HG03280 (cell line): ENCODE data around the gene FOCAD.

ENCODE experiments used
- ATAC-seq: cut with Tn5 transposase; IDR thresholded peaks from one replicate; pipeline ENCODE4 v1.9.1; 2021; ENCODE audit warnings: mild to moderate bottlenecking, moderate library complexity; ENCODE audit not compliant: unreplicated experiment

Gene FOCAD

DNA sequence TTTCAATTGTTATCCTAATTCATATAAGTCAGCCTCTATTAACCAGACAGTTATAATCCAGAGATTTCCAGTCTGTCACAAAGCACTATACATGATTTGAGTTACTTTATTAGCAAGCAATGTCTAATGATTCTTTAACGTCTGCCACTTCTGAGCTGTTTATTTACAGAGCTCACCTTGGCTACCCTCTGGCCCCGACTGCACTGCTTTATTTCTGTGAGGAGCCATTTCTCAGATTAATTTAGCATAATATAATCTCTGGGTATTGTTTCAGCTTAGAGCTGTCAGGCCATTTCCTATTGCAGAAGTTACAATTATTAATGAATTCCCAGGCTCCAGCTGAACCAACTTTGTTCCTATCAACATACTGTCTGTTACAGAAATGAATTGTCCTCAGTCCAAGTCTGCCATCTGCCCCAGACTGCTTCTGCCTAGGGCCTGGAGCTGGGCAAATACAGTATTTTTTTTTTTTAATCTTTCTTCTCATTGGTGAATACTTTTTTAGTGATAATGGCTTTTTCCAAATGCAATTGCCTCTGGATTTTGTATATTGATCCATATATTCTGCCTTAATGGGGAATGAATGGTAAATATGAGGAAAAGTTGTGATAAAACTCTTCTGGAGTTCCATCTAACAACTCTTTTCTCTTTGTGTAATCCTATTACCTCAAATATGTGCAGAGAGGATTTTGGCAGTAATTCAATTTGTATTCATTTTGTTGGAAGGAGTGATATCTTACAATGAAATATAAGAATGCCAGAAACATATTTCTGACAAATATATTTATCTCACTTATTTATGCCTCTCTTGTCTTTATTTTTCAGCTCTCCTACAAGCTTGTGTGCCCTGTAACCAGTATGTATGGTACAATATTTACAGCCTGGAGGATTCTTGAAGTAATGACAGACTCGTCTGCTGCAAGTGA, 104.7 kb downstream of the FOCAD start:
- ATAC-seq = no peak

DNA sequence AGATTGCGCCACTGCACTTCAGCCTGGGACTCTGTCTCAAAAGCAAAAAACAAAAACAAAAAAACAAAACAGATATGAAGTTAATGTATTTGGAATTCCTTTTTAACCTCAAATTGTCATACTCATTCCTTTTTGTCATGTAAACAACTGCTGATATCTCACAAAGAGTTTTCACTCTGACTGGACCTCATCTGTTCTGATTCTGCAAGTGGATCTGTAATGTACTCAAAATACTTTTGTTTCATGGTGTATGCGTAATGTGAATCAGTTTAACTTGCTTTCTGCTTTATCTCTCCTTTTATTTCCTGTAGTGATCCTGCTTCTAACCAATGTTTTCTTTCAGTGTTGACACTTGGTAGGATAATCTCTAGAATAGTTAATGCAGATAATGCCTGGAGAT, 106.7 kb downstream of the FOCAD start:
- ATAC-seq = no peak

DNA sequence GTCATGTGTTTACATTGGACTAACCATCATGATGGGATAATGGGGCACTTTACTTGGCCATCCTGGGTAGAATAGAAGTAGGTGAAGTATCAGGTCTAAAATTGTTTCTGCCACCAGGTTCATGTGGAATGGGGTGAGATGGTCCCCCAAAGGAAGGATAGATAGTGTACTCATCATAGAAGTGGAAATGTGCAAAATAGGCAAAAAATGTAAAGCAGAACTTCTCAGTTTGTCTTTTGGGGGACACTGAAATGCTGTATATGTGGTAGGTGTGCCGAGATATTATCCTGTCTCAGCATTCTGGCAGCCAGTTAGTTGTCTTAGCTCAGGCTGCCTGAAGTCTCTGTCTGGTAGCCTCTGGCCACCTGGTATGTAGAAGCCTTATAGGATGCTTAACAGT, 107.6 kb downstream of the FOCAD start:
- ATAC-seq = no peak

DNA sequence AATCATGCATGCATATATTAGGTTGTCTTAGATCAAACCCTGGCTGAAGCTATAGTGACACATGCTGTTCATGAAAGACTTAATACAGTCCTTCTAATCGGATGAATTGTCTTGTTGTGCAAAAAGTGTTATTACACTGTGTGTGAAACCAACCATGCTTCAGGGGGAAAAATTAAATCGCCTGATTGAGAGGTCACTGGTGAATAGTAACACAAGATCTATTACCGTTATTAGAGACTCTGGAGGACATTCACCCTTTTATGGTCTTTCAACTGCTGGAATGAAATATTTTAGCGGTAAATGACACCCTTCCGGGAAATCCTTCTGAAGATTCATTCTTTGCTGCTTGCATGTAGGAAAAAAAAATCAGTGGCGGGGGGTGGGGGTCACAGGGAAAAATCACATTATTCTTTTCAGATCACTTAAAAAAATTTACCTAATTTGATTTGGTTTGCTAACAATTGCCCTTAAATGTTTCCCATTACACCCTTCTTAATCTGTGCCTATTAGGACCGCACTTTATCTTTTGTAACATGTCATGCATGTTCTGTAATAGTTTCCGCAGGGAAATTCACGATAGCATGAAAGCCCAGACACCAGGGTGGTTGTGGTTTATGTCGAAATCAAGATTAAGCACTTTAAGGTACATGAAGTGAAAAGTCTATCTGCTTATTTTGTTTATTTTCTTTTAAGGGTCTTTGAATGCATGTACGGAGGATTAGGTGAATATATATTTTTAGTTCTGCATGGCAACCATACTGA, 120.6 kb downstream of the FOCAD start:
- ATAC-seq = no peak

DNA sequence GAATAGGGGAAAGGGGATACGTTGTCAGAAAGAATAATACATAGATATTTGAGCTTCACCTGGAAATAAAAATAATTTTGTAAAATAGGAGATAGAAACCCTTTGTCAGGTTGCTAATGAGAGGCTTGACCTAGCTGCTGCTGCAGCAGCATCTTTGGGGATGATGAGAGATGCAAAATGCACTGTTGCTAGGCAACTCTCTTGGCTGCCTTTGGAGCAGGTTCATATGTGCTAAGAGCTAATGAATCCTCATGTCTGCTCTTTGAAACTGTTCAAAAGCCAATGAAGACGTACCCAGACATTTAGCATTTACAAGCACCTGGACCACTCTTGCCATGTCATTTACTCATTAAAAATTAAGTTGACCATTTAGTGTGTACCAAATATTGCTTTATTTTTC, 121.7 kb downstream of the FOCAD start:
- ATAC-seq = no peak

DNA sequence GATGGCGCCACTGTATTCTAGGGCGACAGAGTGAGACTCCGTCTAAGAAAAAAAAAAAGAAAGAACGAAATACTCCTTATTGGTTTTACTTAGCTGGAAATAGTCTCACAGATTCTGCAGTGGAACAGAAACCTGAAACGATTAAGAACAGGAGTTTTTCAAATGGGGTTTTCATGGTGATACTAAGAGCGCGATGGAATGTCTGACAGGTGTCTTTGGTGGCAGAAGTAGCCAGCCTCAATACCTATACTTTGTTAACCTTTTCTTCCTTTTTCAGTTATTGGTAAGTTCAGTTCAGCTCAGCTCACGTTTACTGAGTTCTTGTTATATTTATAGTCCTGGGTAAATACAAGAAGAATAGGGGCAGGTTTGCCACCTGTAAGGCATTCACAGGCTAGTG, 123.9 kb downstream of the FOCAD start:
- no peak for ATAC-seq

DNA sequence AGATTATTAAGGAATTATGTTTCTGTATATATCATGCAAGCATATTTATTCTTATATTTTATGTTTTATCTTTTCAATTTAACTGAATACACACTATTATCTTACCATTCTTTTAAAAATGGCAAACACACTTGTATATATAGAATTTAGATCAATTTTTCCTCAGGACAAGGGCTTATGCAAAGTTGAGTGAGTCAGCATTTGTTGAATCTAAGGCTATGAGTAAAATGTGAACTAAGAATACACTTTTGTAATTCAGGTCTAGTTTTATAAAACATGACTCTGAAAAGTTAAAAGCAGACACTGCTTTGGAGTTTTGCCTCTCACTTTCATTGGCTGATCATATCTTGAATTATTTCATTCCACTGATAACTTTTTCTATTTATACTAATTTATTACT, 127.8 kb downstream of the FOCAD start:
- ATAC-seq = no peak

DNA sequence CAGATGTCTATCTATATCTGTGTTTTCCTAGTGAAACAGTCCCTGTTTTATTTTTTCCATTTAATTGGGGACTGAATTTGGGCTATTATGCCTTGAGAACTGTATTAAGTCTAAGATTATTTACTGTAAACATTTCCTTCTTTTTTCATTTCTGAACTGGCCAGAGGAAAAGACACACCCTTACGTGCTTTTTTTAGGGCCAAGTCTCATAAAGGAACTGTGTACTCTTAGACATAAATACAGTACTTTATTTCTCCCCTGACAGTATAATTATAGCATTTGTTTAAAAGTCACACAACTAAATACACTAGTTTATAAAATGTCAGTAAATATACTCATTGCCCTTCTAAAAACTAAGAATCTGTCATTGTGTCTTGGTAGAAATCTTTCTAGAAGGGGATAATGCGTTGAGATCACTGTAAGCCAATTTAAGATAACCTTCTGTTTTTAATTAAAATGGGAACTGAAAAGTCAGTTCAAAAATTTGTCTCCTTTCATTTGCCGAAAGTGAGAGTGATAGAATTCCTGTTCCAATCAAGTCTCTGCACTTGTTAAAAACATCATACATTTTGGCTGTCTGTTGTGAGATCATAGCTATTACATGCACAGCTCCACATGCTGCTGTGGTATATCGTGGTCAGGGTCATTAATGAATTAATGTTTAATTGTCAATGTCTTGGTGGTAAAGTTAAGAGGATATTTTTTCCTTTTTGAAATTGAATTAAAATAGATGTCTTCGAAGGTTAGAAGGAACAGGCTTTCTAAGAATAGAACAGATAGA, 132.1 kb downstream of the FOCAD start:
- ATAC-seq = no peak

DNA sequence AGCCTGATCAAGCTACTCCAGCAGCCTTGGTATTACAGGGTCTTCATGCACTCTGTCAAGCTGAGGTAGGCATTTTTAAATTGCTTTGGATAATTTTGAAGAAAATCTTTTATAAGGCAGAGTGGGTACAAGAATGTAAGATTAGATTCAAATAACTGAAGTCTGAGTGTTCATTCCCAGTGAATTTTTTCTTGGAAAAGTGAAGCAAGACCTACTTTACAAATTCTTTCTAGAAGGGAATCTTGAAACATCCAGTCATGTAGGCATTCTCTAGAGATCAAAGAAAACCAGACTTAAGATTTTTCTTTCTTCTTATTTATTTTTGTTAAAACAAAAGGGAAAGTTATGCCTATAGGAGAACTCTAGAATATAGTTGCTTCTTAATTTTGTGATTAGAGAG, 139.0 kb downstream of the FOCAD start:
- ATAC-seq = no peak

DNA sequence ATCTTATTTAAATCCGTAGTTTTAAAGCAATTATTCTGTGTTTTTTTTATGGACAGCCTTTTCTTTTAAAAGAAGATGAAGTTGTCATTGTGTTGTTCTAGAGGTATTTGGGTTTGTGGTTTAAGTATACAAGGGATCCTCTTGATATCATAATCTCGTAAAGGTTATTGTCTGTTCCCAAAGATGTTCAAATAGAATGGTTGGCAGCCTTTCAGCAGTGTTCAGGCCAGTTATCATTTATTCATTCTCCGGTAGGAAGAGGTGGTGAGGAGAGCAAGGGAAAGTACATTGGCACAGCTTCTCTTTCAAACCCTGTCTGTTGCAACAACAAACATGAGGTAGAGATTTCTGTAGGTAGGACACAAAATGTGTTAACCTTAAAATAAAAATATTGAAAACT, 147.0 kb downstream of the FOCAD start:
- ATAC-seq = no peak

DNA sequence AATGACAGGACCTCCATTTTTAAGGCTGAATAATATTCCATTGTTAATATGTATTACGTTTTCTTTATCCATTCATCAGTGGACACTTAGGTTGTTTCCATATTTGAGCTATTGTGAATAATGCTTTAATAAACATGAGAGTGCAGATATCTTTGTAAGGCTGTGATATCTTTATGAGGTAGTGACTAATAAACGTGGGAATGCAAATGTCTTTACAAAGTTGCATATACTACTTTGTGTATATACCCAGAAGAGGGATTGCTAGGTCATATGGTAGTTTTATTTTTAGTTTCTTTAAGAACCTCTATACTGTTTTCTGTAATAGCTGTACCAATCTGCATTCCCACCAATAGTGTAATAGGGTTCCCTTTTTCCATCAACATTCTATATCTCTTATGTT, 148.7 kb downstream of the FOCAD start:
- ATAC-seq = no peak

DNA sequence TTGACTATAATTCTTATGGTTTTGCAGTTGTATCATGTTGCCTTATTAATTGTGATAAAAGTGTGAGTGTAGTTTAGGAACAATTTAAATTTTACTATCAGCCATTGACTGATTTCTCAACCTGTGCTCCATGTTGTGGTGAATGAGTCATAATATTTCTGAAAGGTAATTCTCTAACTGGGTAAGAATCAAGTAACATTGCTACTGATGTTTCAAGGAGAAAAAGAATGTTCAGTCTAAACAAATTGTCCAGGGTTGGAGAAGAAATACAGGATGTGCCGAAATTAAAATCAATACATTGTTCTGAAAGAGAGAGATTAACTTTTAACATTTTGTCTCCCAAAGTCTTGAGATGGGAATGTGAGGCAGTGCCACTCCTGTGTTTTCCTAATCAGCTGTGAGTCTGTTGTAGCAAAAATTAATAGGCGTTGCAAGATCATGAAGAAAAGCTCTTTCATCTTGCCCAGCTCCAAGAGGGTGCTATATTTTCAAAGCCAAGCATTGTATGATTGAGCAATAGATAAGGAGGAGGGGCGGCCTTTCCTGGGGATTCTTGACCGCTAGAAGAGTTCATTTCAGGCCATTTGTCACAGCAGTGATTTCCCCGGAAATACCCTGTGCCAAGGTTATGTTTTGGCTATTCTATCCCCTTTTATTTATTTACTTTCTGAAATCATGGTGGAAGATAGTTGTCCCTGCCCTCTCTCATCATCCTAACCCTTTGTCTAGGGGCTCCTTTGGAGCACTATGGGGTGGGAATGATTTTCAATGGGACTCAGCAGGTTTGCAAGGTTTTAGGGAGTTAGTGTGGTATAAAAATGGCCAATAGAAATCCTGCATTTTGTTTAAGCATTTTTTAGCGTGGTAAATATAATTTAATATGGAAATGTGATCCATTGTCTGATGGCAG, 151.6 kb downstream of the FOCAD start:
- ATAC-seq = no peak

DNA sequence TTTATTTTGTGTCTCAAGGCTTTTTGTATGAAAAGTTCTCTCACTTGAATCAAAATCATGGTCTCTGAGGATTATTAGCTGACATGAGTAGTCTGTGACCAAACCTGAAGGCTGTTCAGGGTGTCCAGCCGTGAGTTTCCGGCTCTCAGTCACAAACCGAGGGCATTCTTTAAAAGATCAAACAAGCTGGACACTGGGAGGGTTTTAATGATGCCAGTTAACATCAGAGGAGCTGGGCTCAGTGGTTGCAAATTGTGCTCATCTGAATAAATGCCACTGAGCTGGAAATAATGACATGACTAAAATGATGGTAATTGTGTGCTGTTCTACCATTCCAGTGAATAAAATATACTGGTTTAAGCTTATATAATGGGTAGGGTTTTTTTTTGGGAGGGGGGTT, 153.1 kb downstream of the FOCAD start:
- ATAC-seq = no peak

DNA sequence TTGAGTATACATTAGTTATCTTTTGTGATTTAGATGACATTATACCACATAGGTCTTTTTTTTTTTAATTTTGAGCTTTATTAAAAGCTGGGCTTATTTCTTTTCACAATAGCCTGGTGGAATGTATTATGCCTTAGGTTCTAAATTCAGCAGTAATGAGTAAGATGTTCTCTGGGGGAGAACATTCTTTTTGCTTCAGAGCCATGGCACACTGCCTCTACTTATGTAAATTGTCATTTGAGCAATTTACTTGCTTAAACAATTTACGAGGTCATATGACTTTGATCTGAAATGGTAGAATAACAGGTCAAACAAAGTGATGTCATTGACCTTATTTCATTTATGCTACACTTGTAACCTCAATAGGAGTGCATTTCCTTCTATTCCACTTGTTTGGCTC, 154.2 kb downstream of the FOCAD start:
- no peak for ATAC-seq

DNA sequence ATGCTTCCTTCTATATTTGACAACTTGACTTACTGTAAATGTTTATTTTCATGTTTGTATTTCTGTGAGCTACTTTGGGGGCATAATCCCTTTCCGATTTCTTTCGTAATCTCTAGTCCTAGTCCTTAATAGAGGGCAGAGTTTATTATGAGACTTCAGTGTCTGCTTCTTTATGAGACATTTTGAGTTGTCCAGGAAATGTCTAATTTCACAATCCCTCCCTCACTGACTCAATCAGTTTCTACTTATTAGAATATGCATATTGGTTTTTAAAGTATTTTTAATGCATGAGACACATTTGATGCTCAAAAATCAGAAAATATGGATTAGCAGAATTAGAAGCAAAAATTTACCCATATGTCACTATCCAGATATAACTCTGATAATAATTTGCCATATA, 160.9 kb downstream of the FOCAD start:
- no peak for ATAC-seq

DNA sequence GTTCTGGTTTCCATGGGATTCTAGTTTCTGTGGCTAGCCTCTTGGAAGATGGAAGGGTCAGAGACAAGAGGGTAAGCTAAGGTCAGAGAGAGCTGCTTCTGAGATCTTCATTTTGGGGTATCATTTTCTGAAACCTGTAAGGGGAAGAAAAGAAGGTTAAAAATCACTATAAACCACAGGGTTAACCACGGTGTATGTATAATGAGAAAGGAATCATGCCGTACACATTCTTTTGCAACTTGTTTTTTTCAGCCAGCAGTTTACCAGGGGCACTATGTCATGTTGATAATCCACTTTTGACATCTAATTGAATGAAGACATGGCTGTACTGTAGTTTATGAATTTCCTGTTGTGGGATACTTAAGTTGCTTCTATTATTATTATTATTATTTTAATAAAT, 164.4 kb downstream of the FOCAD start:
- no peak for ATAC-seq

DNA sequence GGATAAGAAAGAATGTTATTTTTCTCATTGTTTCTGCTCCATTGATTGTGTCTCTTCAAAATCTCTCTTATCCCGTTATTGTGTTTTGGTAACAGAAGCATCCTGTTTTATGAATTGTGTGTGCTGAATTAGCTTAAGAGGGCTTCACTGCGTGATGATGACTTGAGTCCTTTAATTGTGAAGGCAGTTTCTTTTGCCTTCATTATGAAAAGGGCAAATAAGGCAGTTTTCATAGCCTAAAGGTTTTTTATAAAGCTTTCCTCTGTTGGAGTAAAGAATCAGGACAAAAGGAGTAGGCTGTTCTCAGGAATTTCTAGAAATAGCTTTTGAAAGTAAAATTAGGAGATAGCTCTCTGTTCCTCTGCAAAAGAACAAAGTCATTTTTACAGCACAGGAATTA, 169.8 kb downstream of the FOCAD start:
- no peak for ATAC-seq

DNA sequence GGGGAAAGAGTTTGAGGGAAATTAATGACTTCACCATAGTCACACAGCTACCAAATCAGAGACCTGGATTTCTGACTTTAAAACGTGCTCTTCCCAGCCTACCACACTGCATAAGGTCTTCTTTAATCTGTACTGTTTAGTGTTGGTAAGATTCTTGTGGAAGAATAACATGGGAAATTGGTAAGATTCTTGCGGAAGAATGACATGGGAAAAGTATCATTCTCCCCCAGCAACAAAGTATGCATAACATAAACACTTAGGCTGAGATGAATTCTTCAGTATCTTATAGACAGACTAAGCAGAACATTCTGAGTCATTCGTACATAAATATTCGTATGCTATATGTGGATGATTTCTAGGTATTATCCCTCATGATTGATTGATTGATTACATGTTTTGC, 170.4 kb downstream of the FOCAD start:
- ATAC-seq = no peak

DNA sequence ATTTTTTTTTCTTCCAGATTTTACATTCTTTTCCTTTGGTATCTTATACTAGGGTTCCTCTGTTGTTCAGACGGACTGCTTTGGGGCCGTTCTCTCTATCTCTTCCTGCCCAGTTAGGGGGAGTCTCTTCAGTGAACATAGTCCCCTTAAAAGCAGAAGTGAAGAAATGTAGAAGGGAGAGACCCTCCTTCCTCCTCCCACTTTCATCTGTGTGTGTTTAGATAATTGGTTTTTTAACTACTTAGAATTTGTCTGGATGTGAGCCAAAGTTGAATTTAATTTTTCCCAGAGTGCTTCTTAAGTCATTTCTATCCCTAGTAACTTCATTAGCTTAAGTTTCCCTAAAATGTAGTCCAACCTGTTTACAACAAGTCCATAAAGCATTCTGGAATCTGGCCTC, 179.9 kb downstream of the FOCAD start:
- ATAC-seq = no peak

DNA sequence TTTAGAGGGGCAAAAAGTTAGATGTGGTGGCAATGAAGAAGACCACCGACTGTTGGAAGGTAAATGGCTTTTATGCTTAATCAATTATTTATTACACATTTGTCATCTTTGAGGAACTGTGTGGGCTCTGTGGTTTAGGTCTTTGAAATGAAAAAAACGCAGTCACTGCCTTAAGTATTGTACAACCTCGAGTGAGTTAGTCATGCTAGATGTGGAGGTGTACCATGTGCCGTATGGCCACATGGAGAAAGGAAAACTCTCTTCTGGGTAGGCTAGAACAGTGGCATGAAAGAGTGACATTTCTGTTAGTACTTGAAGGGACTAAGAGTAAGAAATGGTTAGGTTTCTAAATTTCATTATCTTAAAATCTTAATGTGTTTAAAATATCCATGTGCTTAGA, 181.3 kb downstream of the FOCAD start:
- no peak for ATAC-seq

DNA sequence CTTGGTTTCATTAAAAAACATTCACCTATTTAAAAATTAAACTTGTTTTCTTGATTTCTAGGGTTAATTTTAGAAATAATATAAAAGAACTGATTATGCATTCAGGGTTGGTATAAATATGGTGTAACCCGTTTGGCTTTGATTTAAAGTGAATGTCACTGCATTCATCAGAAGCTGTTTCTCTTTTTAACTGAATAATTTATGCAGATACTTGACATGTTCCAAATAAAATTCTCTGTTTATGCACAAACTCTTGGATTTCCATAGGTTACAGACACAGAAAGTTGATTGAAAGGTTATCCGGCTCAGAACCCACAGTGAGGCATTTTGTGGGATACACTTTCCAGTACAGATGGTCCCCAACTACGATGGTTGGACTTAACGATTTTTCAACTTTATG, 186.1 kb downstream of the FOCAD start:
- no peak for ATAC-seq
